ENCODE results near the gene HOXA2. TPM values are rescaled to one million over a fixed set of nuclear protein-coding genes. Genes with fewer than 3 reads are reported as not detected.

Gene HOXA2
- total and polyA plus RNA-seq, 2 of the 13 experiments (the other 11 are each of a cell fraction or from before 2014, with no cell fraction given): 0.22 to 0.29 TPM

GRCh38 chr7:27150568-27151340, 48.3 kb upstream of the HOXA2 start (continued):
- 0 out of 3 replicates have a peak, but pooled peaks have one; percentile 16 for TF ChIP-seq MXI1 (IDR thresholded peaks at IDR 0.05; ENCODE audit: borderline replicate concordance, low read depth, low read length)
- peak; percentile 35 for TF ChIP-seq HNRNPK (IDR thresholded peaks at IDR 0.05; ENCODE audit: low read depth, low read length, poor library complexity, severe bottlenecking)
- TF ChIP-seq MED1 (CRISPR knock-in tag; IDR thresholded peaks at IDR 0.05): no peak
- peak; percentile 35 for TF ChIP-seq ZNF788 (CRISPR knock-in tag; IDR thresholded peaks at IDR 0.05; ENCODE audit: borderline replicate concordance)
- 0 out of 2 replicates have a peak, but pooled peaks have one; percentile 34 for TF ChIP-seq SRY (CRISPR knock-in tag; IDR thresholded peaks at IDR 0.05)
- TF ChIP-seq ZNF280B (CRISPR knock-in tag; IDR thresholded peaks at IDR 0.05; ENCODE audit: borderline replicate concordance): peak; percentile 83
- TF ChIP-seq HNRNPLL (IDR thresholded peaks at IDR 0.05; ENCODE audit: low read depth, low read length, poor library complexity, severe bottlenecking): peak; percentile 91

- Histone ChIP-seq H2AFZ (ENCODE audit: low read length) (peak overlapping the region; percentile 89), H3K9ac (ENCODE audit: insufficient read depth, low read depth, low read length) (peak overlapping the region; percentile 76), H3K4me3 (replicated peaks in 1 of 3; ENCODE audit: insufficient read depth in 1 of 3, low read depth in 2 of 3, low read length in 3 of 3) (peak overlapping the region; percentile 80 to 88 (median 85)), H4K20me1 (ENCODE audit: insufficient read depth, low read length) (no peaks in the 10 kb centered on the region), H3K9me3 (ENCODE audit: low read length) (no peaks in the 10 kb centered on the region), H3K27me3 (ENCODE audit: control insufficient read depth in 1 of 2, insufficient read depth in 2 of 2, low read length in 2 of 2) (peaks cover 3 to 38% of the 10 kb centered on the region in 2 experiments), H3K27ac (ENCODE audit: extremely low read length, insufficient read depth, low read length) (peak overlapping the region; percentile 47), H3K36me3 (replicated peaks in 1 of 2; ENCODE audit: control insufficient read depth in 1 of 2, insufficient read depth in 2 of 2, low read length in 2 of 2) (no peaks in the 10 kb centered on the region; a peak in 2 of 5 replicates), H3K4me2 (ENCODE audit: low read depth, low read length) (peak overlapping the region; percentile 88), H3K4me1 (ENCODE audit: insufficient read depth, low read length) (peaks cover 40% of the 10 kb centered on the region), H3K79me2 (ENCODE audit: insufficient read depth, low read length) (peaks cover 5% of the 10 kb centered on the region)
- DNase-seq (ENCODE audit: low spot score) (no peak), FAIRE-seq (no peak), ATAC-seq (peak; percentile 73)
- POLR2A ChIA-PET: interaction anchor here (1.2 to 1.9 kb wide), 7 partner anchors 8 to 286 kb away, joined by 3 to 10 read pairs (median 6); partner anchors contain the start of genes HOXA4 and SKAP2
- BruUV-seq (replicated peaks): no TSS peak
- in situ Hi-C loops (cut with HindIII; ENCODE audit: extremely low pct_ligation_motif_present, low pct_unique_long_range_greater_than_20kb): loop anchor here (25.0 kb wide), 1 partner anchor 1063 kb away; no protein-coding TSS in a partner anchor
- WGBS (ENCODE audit: low lambda C conversion rate): 11% methylated on average over 8 of the region's 13 CpGs
- CTCF ChIA-PET (ENCODE audit: low intra/inter-chr PET ratio, low total read pairs): interaction anchor here (1.7 kb wide), 1 partner anchor 11 kb away, joined by 13 read pairs; no protein-coding TSS in a partner anchor
- intact Hi-C loops (cut with micrococcal nuclease; ENCODE audit: unreplicated experiment): no loop called here
- TF ChIP-seq ZNF225 (CRISPR knock-in tag; IDR thresholded peaks at IDR 0.05) (peak; percentile 84; the same call in 1 of the 2 replicates), ZNF800 (CRISPR knock-in tag; IDR thresholded peaks at IDR 0.05) (no peak), ZFP36L2 (CRISPR knock-in tag; IDR thresholded peaks at IDR 0.05) (no peak), ELF3 (CRISPR knock-in tag; IDR thresholded peaks at IDR 0.05) (no peak), ZNF451 (CRISPR knock-in tag; IDR thresholded peaks at IDR 0.05) (no peak), JARID2 (CRISPR knock-in tag; IDR thresholded peaks at IDR 0.05; ENCODE audit: insufficient replicate concordance) (no peak), ZBTB7A (CRISPR knock-in tag; IDR thresholded peaks at IDR 0.05) (no peak), ZNF550 (CRISPR knock-in tag; IDR thresholded peaks at IDR 0.05; ENCODE audit: borderline replicate concordance) (0 out of 2 replicates have a peak, but pooled peaks have one; percentile 44), PHF5A (CRISPR knock-in tag; IDR thresholded peaks at IDR 0.05; ENCODE audit: low read depth, unreplicated experiment) (no peak), ZNF44 (CRISPR knock-in tag; IDR thresholded peaks at IDR 0.05) (no peak)
These were observed 47.5 kb upstream of the HOXA2 start for GRCh38 chr7:27149842-27150567.

Measured in HepG2 (cell line).